Activated CD4-positive, alpha-beta T cell treated with anti-CD3 and anti-CD28 coated beads, Interleukin-2, amount 50 U/mL, for 24 hours (primary cell): ENCODE data around the gene ITIH1.
"Not testable (repeated sequence)": the region's sequence is repeated elsewhere in the genome, so short reads cannot be mapped to it uniquely, and the experiment has no call there.

ENCODE experiments used
- DNase-seq, 2 donors: peaks; one replicate each; pipeline ENCODE4 v3.0.0-alpha.2; 2020; ENCODE audit warnings: low read depth in 1 of 2, low spot score in 1 of 2

Gene ITIH1

DNA sequence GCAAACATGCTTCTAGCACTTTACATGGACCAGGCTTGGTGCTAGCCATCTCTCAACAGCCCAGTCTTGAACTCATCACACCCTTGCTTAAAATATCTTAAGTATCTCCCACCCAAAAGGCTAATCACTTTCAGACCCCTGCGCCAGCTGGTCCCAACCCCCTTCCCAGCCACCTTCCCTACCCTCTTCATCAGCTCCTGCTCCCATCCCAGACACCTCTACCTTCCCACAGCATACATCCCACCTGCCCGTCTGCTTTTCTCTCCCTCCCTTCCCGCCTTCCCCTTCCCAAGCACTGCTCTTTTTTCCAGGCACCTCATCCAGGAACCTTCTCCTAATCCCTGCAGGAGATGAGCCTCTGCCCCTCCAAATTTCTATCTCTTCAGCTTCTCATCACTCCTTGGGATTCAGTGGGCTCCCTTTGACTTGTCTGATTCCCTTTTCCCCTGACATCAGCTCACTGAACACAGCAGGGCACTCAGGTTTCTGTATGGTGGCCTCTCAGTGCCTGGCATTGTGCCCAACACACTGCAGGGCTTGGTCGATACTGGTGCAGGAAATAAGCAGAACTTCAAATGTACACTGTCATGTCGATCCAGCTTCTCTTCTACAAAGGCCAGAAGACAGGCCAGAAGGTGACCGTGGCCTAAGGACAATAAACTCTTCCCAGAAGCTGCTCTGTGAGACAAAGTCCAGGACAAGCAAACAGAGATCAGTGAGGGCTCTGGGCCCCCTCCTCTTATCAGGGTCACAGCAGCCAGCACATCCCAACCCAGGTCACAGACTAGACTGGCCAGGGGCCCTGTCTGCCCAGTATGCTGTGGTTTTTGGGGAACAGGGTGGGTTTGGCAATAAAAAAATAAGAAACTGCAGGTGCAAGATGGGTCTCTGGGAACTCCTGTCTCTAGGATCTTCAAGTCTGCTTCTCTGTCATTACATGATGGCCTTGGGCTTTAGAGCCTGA, 2.2 kb upstream of the ITIH1 start:
- no peak for DNase-seq

DNA sequence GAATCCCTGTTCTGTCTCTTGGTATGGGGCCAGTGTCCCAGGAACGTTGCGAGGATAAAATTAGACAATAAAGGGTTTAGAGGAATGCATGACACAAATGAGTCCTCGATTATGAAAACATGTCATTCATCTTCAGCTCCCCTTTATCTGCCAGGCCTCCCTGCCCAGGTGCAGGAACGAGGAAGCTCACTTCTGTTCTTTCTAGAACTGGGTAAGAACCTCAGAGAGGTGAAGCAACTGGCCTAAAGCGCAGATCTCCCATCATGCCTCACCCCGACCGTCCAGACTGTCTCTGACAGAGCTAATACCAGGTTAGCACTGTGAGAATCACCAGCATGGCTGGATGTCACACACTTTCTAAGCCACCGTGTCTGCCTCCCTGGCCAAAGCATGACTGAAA, 1.5 kb upstream of the ITIH1 start:
- no peak for DNase-seq

- DNase-seq, result not testable (repeated sequence)
Measured at GRCh38 chr3:52776486-52776885, 913 bp upstream of the ITIH1 start.

GRCh38 chr3:52777959-52778805, 783 bp downstream of the ITIH1 start:
- no peak for DNase-seq

DNA sequence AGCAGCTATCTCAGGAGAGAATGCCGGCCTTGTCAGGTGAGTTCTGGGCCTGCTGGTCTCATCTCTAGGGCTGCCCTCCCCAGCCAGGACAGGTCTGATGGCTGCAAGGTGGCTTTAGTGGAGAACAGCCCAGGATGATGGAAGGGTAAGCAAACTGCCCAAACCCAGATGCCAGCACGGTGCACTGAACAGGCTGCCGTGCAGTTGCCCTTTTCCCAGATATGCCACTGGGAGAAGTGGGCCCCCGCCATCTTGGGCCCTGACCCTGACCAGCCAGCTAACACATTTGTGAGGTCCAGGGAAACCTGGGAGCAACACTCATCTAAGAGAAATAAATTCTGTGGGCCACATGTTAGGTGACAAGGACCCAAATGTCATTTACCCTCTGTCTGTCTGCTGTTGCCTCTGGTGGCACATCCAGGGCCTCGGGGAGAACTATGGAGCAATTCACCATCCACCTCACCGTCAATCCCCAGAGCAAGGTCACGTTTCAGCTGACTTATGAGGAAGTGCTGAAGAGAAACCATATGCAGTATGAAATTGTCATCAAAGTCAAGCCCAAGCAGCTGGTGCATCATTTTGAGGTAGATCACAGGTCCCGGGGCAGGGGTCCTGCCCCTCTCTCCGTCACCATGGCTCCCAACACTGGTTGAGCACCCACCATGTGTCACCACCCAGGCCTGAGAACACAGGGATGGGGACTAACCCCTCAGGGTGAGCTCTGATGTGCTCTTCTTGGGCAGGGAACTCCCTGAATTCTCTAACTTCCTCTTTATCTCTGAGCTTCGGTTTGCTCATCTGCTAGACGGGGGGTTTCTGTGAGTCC, 1.8 kb downstream of the ITIH1 start:
- no peak for DNase-seq

DNA sequence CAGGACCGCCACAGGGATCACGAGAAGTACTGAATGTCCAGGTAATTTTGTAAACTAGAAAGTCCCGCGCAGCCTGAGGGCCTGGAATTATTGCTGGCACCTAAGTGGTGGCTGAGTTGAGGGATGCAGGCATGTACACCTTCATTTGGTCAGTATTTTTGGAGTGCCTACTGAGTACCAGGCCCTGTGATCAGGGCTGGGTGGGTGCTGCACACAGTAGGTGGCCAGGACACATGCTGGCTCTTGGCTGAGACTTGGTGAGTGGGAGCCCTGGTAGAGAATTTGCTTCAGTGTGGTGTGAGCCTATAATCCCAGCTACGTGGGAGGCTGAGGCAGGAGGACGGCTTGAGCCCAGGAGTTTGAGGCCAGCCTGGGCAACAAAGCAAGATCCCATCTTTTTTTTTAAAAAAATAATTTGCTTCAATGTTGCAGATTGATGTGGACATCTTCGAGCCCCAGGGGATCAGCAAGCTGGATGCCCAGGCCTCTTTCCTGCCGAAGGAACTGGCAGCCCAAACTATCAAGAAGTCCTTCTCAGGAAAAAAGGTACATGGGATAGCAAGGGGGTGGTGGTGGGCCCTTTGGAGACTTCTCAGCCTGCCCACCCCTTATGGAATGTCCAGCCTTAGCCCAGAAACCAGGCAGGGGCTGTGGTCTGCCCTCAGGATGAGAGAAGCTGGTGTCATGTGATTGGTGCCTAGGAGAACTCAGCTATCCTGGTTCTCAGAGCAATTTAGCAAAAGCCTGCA, 2.6 kb downstream of the ITIH1 start:
- DNase-seq, result no peak

DNA sequence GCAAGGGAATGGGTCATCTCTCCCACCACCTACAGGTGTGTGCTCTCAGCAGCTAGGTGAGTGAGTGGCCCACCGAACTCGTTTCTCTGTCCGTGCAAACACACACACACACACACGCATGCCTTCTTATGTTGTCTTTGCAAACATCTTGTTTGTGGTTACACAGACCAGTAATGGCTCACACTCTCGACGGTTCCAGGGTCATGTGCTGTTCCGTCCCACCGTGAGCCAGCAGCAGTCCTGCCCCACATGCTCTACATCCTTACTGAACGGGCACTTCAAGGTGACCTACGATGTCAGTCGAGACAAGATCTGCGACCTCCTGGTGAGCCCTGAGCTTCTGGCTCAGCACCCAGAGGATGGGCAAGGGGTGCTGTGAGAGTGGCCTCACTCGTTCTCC, 4.3 kb downstream of the ITIH1 start:
- no peak for DNase-seq

GRCh38 chr3:52782412-52783210, 5.2 kb downstream of the ITIH1 start:
- no peak for DNase-seq

GRCh38 chr3:52783211-52783555, 5.8 kb downstream of the ITIH1 start:
- no peak for DNase-seq

- DNase-seq, result no peak
Measured at GRCh38 chr3:52784021-52784621, 6.7 kb downstream of the ITIH1 start.

- no peak for DNase-seq
Measured at GRCh38 chr3:52784931-52785590, 7.7 kb downstream of the ITIH1 start.

DNA sequence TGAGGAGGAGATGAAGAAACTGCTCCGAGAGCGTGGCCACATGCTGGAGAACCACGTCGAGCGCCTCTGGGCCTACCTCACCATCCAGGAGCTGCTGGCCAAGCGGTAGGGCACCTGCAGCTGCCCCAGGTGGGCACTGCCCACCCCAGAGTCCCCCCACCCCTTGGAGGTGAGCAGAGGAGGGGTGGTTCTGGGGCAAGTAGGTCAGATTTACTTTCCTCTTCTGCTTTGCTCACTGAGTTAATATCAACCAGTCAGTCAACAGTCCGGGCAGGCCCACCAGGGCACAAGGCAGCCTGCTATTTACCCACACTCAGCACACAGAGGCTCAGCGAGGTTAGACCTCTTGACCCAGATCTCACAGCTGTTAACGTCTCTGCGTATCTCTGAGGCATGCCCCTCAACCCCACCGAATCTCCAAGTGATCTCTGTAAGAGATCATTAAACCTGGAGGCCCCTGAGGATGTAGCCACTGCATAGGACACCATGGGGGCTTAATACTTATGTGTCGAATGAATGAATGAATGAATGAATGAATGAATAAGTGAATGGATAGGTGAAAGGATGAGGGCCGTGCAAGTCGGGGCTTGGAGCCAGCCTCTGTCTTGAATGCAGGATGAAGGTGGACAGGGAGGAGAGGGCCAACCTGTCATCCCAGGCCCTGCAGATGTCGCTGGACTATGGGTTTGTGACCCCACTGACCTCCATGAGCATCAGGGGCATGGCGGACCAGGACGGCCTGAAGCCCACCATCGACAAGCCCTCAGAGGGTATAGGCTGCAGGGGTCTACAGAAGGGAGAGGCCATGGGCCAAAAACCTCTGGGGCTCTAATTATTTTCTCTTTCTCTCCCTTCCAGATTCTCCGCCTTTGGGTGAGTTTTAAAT, 9.2 kb downstream of the ITIH1 start:
- no peak for DNase-seq

DNA sequence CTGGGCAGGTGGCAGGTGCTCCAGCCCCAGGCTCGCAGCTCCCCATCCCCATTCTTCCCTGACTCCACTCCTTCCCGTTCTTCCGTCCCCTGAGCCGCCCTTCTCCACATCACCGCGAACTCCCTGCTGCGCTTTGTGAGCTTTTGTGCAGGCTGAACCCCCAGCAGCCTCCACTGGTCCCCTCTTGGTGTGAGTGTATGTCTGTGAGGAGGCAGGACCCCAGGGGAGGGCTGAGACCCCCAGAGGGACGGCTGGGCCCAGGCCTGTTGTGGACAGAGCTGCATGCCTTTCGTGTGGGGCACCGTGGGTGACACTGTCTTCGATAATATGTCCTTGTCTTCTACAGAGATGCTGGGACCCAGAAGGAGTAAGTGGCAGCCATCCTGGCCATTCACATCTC, 9.8 kb downstream of the ITIH1 start:
- DNase-seq, result no peak

DNA sequence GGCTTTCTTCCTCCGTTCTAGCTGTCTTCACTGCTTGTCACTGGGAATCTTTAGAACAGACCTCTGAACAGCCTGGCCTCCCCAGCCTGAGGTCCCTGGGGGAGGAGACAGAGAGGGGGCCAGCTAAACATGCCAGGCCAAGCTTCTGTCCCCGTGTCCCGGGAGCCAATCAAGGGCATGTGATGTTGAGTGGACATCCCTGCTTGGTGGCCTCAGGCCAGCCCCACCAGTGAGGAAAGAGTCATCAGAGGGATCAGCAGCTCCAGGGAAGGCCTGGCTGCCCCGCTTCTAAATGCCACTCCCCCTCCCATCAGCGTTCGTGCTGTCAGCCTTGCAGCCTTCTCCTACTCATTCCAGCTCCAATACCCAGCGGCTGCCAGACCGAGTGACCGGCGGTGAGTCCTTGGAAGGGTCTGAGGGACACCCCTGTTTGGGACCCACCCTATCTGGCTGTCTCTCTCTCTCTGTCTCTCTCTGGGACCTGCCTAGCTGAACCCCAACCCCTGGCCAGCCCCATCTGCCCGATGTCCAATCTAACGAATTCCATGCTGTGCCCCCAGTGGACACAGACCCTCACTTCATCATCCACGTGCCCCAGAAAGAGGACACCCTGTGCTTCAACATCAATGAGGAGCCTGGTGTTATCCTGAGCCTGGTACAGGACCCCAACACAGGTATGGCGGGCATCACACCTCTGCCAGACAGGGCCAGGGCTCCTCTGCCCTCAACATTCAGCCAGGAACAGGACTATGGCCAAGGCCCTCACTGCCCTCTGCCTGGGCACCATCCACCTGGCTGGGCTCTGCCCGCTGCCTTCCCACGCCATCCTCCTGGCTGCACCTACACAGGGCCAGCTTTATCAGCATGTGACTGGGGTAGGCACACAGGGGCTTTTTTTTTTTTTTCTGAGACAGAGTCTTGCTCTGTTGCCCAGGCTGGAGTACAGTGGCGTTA, 10.6 kb downstream of the ITIH1 start:
- no peak for DNase-seq

- DNase-seq, result no peak
Measured at GRCh38 chr3:52788890-52789745, 11.7 kb downstream of the ITIH1 start.

- no peak for DNase-seq
Measured at GRCh38 chr3:52789746-52790040, 12.3 kb downstream of the ITIH1 start.
